Measurements from ENCODE around the gene MACC1.

MACC1 gene

GRCh38 chr7:20152511-20152910 is 64.7 kb downstream of the MACC1 start:
- H3K4me3 ChIP-seq (ENCODE audit: low read depth, low read length), result no peak overlapping the region
- no peak for TF ChIP-seq CTCF (IDR thresholded peaks at IDR 0.05; ENCODE audit: low read depth, low read length, missing control alignments)
- DNase-seq (ENCODE audit: low read depth), result no peak

GRCh38 chr7:20151708-20152456 is 65.3 kb downstream of the MACC1 start:
- TF ChIP-seq CTCF (IDR thresholded peaks at IDR 0.05; ENCODE audit: low read depth, low read length, missing control alignments), result no peak
- no peak for DNase-seq (ENCODE audit: low read depth)
- H3K4me3 ChIP-seq (ENCODE audit: low read depth, low read length), result no peak overlapping the region

GRCh38 chr7:20146451-20146850 is 70.7 kb downstream of the MACC1 start:
- DNase-seq (ENCODE audit: low read depth), result no peak
- no peak for TF ChIP-seq CTCF (IDR thresholded peaks at IDR 0.05; ENCODE audit: low read depth, low read length, missing control alignments)
- no peak overlapping the region for H3K4me3 ChIP-seq (ENCODE audit: low read depth, low read length)

- TF ChIP-seq CTCF (IDR thresholded peaks at IDR 0.05; ENCODE audit: low read depth, low read length, missing control alignments), result no peak
- no peak for DNase-seq (ENCODE audit: low read depth)
- no peak overlapping the region for H3K4me3 ChIP-seq (ENCODE audit: low read depth, low read length)
These were observed 72.4 kb downstream of the MACC1 start for GRCh38 chr7:20144801-20145200.

- no peak for DNase-seq (ENCODE audit: low read depth)
These were observed 75.5 kb downstream of the MACC1 start for GRCh38 chr7:20141666-20142065.

GRCh38 chr7:20141002-20141345 is 76.2 kb downstream of the MACC1 start:
- no peak for DNase-seq (ENCODE audit: low read depth)
- no peak for TF ChIP-seq CTCF (IDR thresholded peaks at IDR 0.05; ENCODE audit: low read depth, low read length, missing control alignments)
- H3K4me3 ChIP-seq (ENCODE audit: low read depth, low read length), result no peak overlapping the region

More at GRCh38 chr7:20141666-20142065, 75.5 kb downstream of the MACC1 start:
- no peak overlapping the region for H3K4me3 ChIP-seq (ENCODE audit: low read depth, low read length)
- no peak for TF ChIP-seq CTCF (IDR thresholded peaks at IDR 0.05; ENCODE audit: low read depth, low read length, missing control alignments)

All from GM12864 (cell line).